ENCODE measurements around the gene ZCCHC14. TPM values are rescaled to one million over a fixed set of nuclear protein-coding genes. Genes with fewer than 3 reads are reported as not detected.

The ZCCHC14 gene
- total and polyA plus RNA-seq, 2 of the 13 experiments (the other 11 are each of a cell fraction or from before 2014, with no cell fraction given): 12.4 to 12.5 TPM

- TF ChIP-seq HNF1A (IDR thresholded peaks at IDR 0.05; ENCODE audit: low read depth) (no peak), HNF1A (CRISPR knock-in tag; IDR thresholded peaks at IDR 0.05; ENCODE audit: borderline replicate concordance) (no peak), ZNF430 (CRISPR knock-in tag; IDR thresholded peaks at IDR 0.05) (0 out of 2 replicates have a peak, but pooled peaks have one; percentile 53), ZNF781 (CRISPR knock-in tag; IDR thresholded peaks at IDR 0.05; ENCODE audit: borderline replicate concordance, not compliant biosample characterization) (no peak), HNRNPH1 (optimal IDR thresholded peaks at IDR 0.05; ENCODE audit: low read depth, low read length) (no peak), MEIS1 (CRISPR knock-in tag; IDR thresholded peaks at IDR 0.05; ENCODE audit: borderline replicate concordance) (no peak), ZMYM2 (CRISPR knock-in tag; IDR thresholded peaks at IDR 0.05) (0 out of 2 replicates have a peak, but pooled peaks have one; percentile 10), MYNN (CRISPR knock-in tag; IDR thresholded peaks at IDR 0.05; ENCODE audit: low read depth) (0 out of 2 replicates have a peak, but pooled peaks have one; percentile 9), ZNF605 (CRISPR knock-in tag; IDR thresholded peaks at IDR 0.05) (peak; percentile 63; the same call in 1 of the 2 replicates), GPBP1L1 (CRISPR knock-in tag; IDR thresholded peaks at IDR 0.05) (no peak), ZNF629 (CRISPR knock-in tag; conservative IDR thresholded peaks at IDR 0.05) (no peak), ZNF292 (CRISPR knock-in tag; IDR thresholded peaks at IDR 0.05; ENCODE audit: borderline replicate concordance, low read depth) (0 out of 2 replicates have a peak, but pooled peaks have one; percentile 71), KLF11 (CRISPR knock-in tag; IDR thresholded peaks at IDR 0.05) (no peak), ZNF639 (CRISPR knock-in tag; conservative IDR thresholded peaks at IDR 0.05) (no peak), SCMH1 (CRISPR knock-in tag; IDR thresholded peaks at IDR 0.05; ENCODE audit: borderline replicate concordance) (no peak), CC2D1A (CRISPR knock-in tag; IDR thresholded peaks at IDR 0.05) (no peak), ZNF44 (CRISPR knock-in tag; IDR thresholded peaks at IDR 0.05) (no peak), ZNF230 (CRISPR knock-in tag; IDR thresholded peaks at IDR 0.05) (0 out of 2 replicates have a peak, but pooled peaks have one; percentile 7), CENPT (CRISPR knock-in tag; IDR thresholded peaks at IDR 0.05; ENCODE audit: low read depth) (no peak), SPEN (CRISPR knock-in tag; IDR thresholded peaks at IDR 0.05; ENCODE audit: low read depth) (0 out of 2 replicates have a peak, but pooled peaks have one; percentile 55), E2F2 (CRISPR knock-in tag; IDR thresholded peaks at IDR 0.05; ENCODE audit: borderline replicate concordance) (no peak), ZIK1 (CRISPR knock-in tag; IDR thresholded peaks at IDR 0.05; ENCODE audit: borderline replicate concordance, low read depth) (no peak)
Measured at GRCh38 chr16:87507351-87508069, 14.7 kb upstream of the ZCCHC14 start (continued).

All from HepG2 (cell line).